Tibial nerve (tissue), 3 donors: ENCODE results near the gene QKI.

Experiments used
- CTCF ChIP-seq, 5 experiments: fragments of 200-600 bp in 3 of 5; fragments of 450-650 bp in 2 of 5; sonication (generic) in 3 of 5; IDR thresholded peaks; one replicate each; pipeline ENCODE4 v1.5.1; 2016 to 2019; ENCODE audit warnings: antibody characterized with exemption in 5 of 5, mild to moderate bottlenecking in 3 of 5, moderate library complexity in 2 of 5
- POLR2A ChIP-seq, 2 donors: fragments of 450-650 bp; IDR thresholded peaks; one replicate each; pipeline ENCODE4 v1.6.1; 2017; ENCODE audit warnings: antibody characterized with exemption in 2 of 2, mild to moderate bottlenecking in 2 of 2, moderate library complexity in 2 of 2

GRCh38 chr6:163406366-163406765, 8.2 kb upstream of the QKI start:
- TF ChIP-seq POLR2A (IDR thresholded peaks at IDR 0.05) (no peak), CTCF (IDR thresholded peaks at IDR 0.05) (no peak)
